Liver (tissue), 9 donors: Measurements from ENCODE around the gene LPCAT1. TPM values are rescaled to one million over a fixed set of nuclear protein-coding genes. Genes with fewer than 3 reads are reported as not detected.

Source experiments
- DNase-seq: peaks from one replicate; pipeline ENCODE4 v3.0.0-alpha.2; 2017; ENCODE audit warnings: low spot score
- H3K27ac ChIP-seq, 2 donors: one replicate each; pipeline ENCODE4 v1.7.0; 2013; ENCODE audit warnings: inconsistent platforms in 2 of 2, low read length in 2 of 2, control low read depth in 1 of 2, low read depth in 1 of 2, mild to moderate bottlenecking in 1 of 2
- H3K27me3 ChIP-seq, 4 donors: one replicate each; pipeline versions ENCODE4 v1.6.1 to v1.7.0; 2013; ENCODE audit warnings: low read length in 3 of 4, inconsistent platforms in 1 of 4, mild to moderate bottlenecking in 1 of 4, moderate library complexity in 1 of 4; ENCODE audit not compliant: control insufficient read depth in 4 of 4, insufficient read depth in 4 of 4
- H3K36me3 ChIP-seq, 4 donors: one replicate each; pipeline versions ENCODE4 v1.6.1 to v1.7.0; 2013; ENCODE audit warnings: low read length in 3 of 4, mild to moderate bottlenecking in 3 of 4, low read depth in 1 of 4, moderate library complexity in 1 of 4; ENCODE audit not compliant: control insufficient read depth in 4 of 4, insufficient read depth in 3 of 4
- H3K4me1 ChIP-seq, 4 donors: one replicate each; pipeline versions ENCODE4 v1.6.1 to v1.7.0; 2013; ENCODE audit warnings: low read length in 3 of 4, mild to moderate bottlenecking in 3 of 4, moderate library complexity in 1 of 4; ENCODE audit not compliant: control insufficient read depth in 4 of 4, insufficient read depth in 4 of 4
- H3K4me3 ChIP-seq, 3 donors: one replicate each; pipeline versions ENCODE4 v1.6.1 to v1.7.0; 2013; ENCODE audit warnings: low read length in 3 of 3, control low read depth in 1 of 3, low read depth in 1 of 3, mild to moderate bottlenecking in 1 of 3
- H3K9ac ChIP-seq, 2 donors: one replicate each; pipeline ENCODE4 v1.7.0; 2013; ENCODE audit warnings: low read length in 2 of 2, mild to moderate bottlenecking in 2 of 2, moderate library complexity in 2 of 2, control low read depth in 1 of 2, low read depth in 1 of 2
- H3K9me3 ChIP-seq, 4 donors: one replicate each; pipeline versions ENCODE4 v1.6.1 to v1.7.0; 2013; ENCODE audit warnings: low read length in 3 of 4; ENCODE audit not compliant: control insufficient read depth in 4 of 4
- EGR1 ChIP-seq, 2 donors: IDR thresholded peaks; 2 replicates each; pipeline ENCODE4 v1.6.1; 2016 to 2018; ENCODE audit warnings: antibody characterized with exemption in 2 of 2, low read depth in 2 of 2
- FOXA1 ChIP-seq: IDR thresholded peaks from 2 replicates; pipeline ENCODE4 v1.6.1; 2016; ENCODE audit warnings: antibody characterized with exemption
- FOXA2 ChIP-seq: IDR thresholded peaks from 2 replicates; pipeline ENCODE4 v1.6.1; 2016; ENCODE audit warnings: antibody characterized with exemption
- GABPA ChIP-seq, 2 donors: IDR thresholded peaks in 1 of 2; conservative IDR thresholded peaks in 1 of 2; 2 replicates each; pipeline ENCODE4 v1.6.1; 2016; ENCODE audit warnings: antibody characterized with exemption in 2 of 2, mild to moderate bottlenecking in 1 of 2, moderate library complexity in 1 of 2
- HNF4A ChIP-seq, 2 donors: conservative IDR thresholded peaks; 2 replicates each; pipeline ENCODE4 v1.6.1; 2016; ENCODE audit warnings: antibody characterized with exemption in 2 of 2, mild to moderate bottlenecking in 2 of 2
- HNF4G ChIP-seq: IDR thresholded peaks from 2 replicates; pipeline ENCODE4 v1.6.1; 2016; ENCODE audit warnings: antibody characterized with exemption
- JUND ChIP-seq, 2 donors: IDR thresholded peaks; 2 replicates each; pipeline ENCODE4 v1.6.1; 2016; ENCODE audit warnings: antibody characterized with exemption in 2 of 2
- MAX ChIP-seq: IDR thresholded peaks from 2 replicates; pipeline ENCODE4 v1.6.1; 2016; ENCODE audit warnings: antibody characterized with exemption
- NR2F2 ChIP-seq: IDR thresholded peaks from 2 replicates; pipeline ENCODE4 v1.6.1; 2016; ENCODE audit warnings: antibody characterized with exemption
- RXRA ChIP-seq, 2 donors: IDR thresholded peaks; 2 replicates each; pipeline ENCODE4 v1.6.1; 2017 to 2018; ENCODE audit warnings: antibody characterized with exemption in 2 of 2, mild to moderate bottlenecking in 1 of 2
- SP1 ChIP-seq: IDR thresholded peaks from 2 replicates; pipeline ENCODE4 v1.6.1; 2018; ENCODE audit warnings: antibody characterized with exemption, mild to moderate bottlenecking
- TAF1 ChIP-seq: conservative IDR thresholded peaks from 2 replicates; pipeline ENCODE4 v1.6.1; 2016; ENCODE audit warnings: antibody characterized with exemption, mild to moderate bottlenecking
- YY1 ChIP-seq: IDR thresholded peaks from 2 replicates; pipeline ENCODE4 v1.6.1; 2016; ENCODE audit warnings: antibody characterized with exemption, mild to moderate bottlenecking
- WGBS: extraction: QIAGEN DNeasy Blood & Tissue Kit; methylation state at CpG from one replicate; pipeline ENCODE4 v1.1.7; 2013; 5-methylcytosine and 5-hydroxymethylcytosine counted together
- polyA plus RNA-seq, 2 donors: library from polyadenylated mRNA; stranded (reverse) in 1 of 2; unstranded in 1 of 2; fragments of 200-250 nt in 1 of 2; fragments of >200 nt in 1 of 2; fragmentation: Nextera tagmentation in 1 of 2; extraction: Ambion mirVana in 1 of 2; gene quantifications; one replicate each; pipeline versions ENCODE4 v1.2.1 to v1.2.3, GENCODE V29; 2013 to 2015
- total RNA-seq, 2 donors: library from RNA; depleted of rRNA; stranded (reverse); fragments of >200 nt; gene quantifications; one replicate each; pipeline ENCODE4 v1.2.3, GENCODE V29; 2014
- TF ChIP-seq, protein P1 (sequence below): IDR thresholded peaks from 2 replicates; pipeline ENCODE4 v1.6.1; 2016; ENCODE audit warnings: antibody characterized with exemption
- TF ChIP-seq, protein P2 (sequence below): IDR thresholded peaks from 2 replicates; pipeline ENCODE4 v1.6.1; 2016; ENCODE audit warnings: antibody characterized with exemption, mild to moderate bottlenecking
- TF ChIP-seq, protein P3 (sequence below): fragments of 150-350 bp; IDR thresholded peaks from 2 replicates; pipeline ENCODE4 v1.5.1; 2017; ENCODE audit warnings: improper control_type of control experiment, low read depth, low read length; ENCODE audit not compliant: missing input control
- donor health status: healthy.
- donor health status: healthy.
- donor health status: healthy.
- donor health status: healthy.
- donor health status: healthy.

The LPCAT1 gene
- total and polyA plus RNA-seq, 4 donors, result 1.5 to 12.8 (median 9.9) TPM

DNA sequence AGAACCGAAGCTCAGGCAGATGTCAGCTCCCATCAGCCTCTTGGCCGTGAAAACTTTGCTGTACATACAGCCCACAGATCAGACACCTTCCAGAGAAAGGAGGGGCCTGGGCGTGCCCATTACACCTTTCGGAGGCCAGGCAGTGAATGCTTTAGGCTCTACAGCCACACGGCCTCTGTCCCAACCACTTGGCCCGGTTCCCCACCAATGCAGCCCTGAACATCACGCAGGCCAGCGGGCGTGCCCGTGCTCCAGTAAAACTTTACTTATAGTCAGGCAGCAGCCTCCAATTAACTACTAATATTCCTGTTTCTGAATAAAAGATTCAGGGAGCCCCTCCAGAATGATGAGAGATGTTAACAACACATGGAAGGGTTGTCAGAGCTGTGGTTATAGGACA lies 23.9 kb downstream of the LPCAT1 start:
- DNase-seq, result no peak
- H3K4me3 ChIP-seq, result no peak overlapping the region
- H3K9me3 ChIP-seq, result no peaks in the 10 kb centered on the region
- WGBS, result 83% methylated on average over 10 of the region's 10 CpGs
- H3K36me3 ChIP-seq, result peaks cover 0 to under 1% (median 0%) of the 10 kb centered on the region in 4 donors
- peaks cover 0 to 8% (median 0%) of the 10 kb centered on the region in 4 donors for H3K4me1 ChIP-seq
- no peak for TF ChIP-seq MAX
- no peak overlapping the region for H3K27ac ChIP-seq
- no peaks in the 10 kb centered on the region for H3K27me3 ChIP-seq
- H3K9ac ChIP-seq, result no peak overlapping the region

GRCh38 chr5:1498623-1499416 lies 24.9 kb downstream of the LPCAT1 start:
- no peak for TF ChIP-seq EGR1 (IDR thresholded peaks at IDR 0.05; ENCODE audit: low read depth in 2 of 2)
- TF ChIP-seq YY1, result no peak
- TF ChIP-seq TAF1, result no peak
- TF ChIP-seq MAX, result no peak
- Histone ChIP-seq H3K9me3 (no peaks in the 10 kb centered on the region), H3K27me3 (no peaks in the 10 kb centered on the region), H3K36me3 (peaks cover 0 to 2% (median 0%) of the 10 kb centered on the region in 4 donors), H3K4me3 (no peak overlapping the region), H3K27ac (no peak overlapping the region), H3K4me1 (peaks cover 0 to 8% (median 0%) of the 10 kb centered on the region in 4 donors), H3K9ac (no peak overlapping the region)
- DNase-seq, result no peak
- WGBS, result 92% methylated on average over 17 of the region's 17 CpGs

- Histone ChIP-seq H3K27ac (no peak overlapping the region), H3K4me1 (peaks cover 0 to 8% (median 0%) of the 10 kb centered on the region in 4 donors), H3K9ac (no peak overlapping the region)
Measured at GRCh38 chr5:1497795-1498622, 25.8 kb downstream of the LPCAT1 start.

More at GRCh38 chr5:1497795-1498622, 25.8 kb downstream of the LPCAT1 start:
- Histone ChIP-seq H3K36me3 (peaks cover 0 to 2% (median 0%) of the 10 kb centered on the region in 4 donors), H3K4me3 (no peak overlapping the region), H3K27me3 (no peaks in the 10 kb centered on the region), H3K9me3 (no peaks in the 10 kb centered on the region)
- no peak for DNase-seq
- 85% methylated on average over 18 of the region's 18 CpGs for WGBS
- TF ChIP-seq MAX (no peak), SP1 (no peak), NR2F2 (no peak), RXRA (IDR thresholded peaks at IDR 0.05) (no peak), FOXA2 (no peak), HNF4A (conservative IDR thresholded peaks at IDR 0.05) (no peak), JUND (IDR thresholded peaks at IDR 0.05) (no peak), HNF4G (no peak), EGR1 (IDR thresholded peaks at IDR 0.05; ENCODE audit: low read depth in 2 of 2) (no peak), FOXA1 (no peak), TAF1 (no peak), GABPA (IDR thresholded peaks at IDR 0.05 in 1 of 2, conservative IDR thresholded peaks at IDR 0.05 in 1 of 2) (no peak)
- TF ChIP-seq, protein P1, sequence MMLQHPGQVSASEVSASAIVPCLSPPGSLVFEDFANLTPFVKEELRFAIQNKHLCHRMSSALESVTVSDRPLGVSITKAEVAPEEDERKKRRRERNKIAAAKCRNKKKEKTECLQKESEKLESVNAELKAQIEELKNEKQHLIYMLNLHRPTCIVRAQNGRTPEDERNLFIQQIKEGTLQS, result no peak
- TF ChIP-seq, protein P2, sequence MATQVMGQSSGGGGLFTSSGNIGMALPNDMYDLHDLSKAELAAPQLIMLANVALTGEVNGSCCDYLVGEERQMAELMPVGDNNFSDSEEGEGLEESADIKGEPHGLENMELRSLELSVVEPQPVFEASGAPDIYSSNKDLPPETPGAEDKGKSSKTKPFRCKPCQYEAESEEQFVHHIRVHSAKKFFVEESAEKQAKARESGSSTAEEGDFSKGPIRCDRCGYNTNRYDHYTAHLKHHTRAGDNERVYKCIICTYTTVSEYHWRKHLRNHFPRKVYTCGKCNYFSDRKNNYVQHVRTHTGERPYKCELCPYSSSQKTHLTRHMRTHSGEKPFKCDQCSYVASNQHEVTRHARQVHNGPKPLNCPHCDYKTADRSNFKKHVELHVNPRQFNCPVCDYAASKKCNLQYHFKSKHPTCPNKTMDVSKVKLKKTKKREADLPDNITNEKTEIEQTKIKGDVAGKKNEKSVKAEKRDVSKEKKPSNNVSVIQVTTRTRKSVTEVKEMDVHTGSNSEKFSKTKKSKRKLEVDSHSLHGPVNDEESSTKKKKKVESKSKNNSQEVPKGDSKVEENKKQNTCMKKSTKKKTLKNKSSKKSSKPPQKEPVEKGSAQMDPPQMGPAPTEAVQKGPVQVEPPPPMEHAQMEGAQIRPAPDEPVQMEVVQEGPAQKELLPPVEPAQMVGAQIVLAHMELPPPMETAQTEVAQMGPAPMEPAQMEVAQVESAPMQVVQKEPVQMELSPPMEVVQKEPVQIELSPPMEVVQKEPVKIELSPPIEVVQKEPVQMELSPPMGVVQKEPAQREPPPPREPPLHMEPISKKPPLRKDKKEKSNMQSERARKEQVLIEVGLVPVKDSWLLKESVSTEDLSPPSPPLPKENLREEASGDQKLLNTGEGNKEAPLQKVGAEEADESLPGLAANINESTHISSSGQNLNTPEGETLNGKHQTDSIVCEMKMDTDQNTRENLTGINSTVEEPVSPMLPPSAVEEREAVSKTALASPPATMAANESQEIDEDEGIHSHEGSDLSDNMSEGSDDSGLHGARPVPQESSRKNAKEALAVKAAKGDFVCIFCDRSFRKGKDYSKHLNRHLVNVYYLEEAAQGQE, result no peak
- TF ChIP-seq, protein P3, sequence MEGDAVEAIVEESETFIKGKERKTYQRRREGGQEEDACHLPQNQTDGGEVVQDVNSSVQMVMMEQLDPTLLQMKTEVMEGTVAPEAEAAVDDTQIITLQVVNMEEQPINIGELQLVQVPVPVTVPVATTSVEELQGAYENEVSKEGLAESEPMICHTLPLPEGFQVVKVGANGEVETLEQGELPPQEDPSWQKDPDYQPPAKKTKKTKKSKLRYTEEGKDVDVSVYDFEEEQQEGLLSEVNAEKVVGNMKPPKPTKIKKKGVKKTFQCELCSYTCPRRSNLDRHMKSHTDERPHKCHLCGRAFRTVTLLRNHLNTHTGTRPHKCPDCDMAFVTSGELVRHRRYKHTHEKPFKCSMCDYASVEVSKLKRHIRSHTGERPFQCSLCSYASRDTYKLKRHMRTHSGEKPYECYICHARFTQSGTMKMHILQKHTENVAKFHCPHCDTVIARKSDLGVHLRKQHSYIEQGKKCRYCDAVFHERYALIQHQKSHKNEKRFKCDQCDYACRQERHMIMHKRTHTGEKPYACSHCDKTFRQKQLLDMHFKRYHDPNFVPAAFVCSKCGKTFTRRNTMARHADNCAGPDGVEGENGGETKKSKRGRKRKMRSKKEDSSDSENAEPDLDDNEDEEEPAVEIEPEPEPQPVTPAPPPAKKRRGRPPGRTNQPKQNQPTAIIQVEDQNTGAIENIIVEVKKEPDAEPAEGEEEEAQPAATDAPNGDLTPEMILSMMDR, result no peak
